ENCODE measurements around the gene SOX8.

- TF ChIP-seq EZH2 (IDR thresholded peaks at IDR 0.05; ENCODE audit: borderline replicate concordance, low read depth, low read length, poor library complexity, severe bottlenecking): no peak
- TF ChIP-seq, protein P1, sequence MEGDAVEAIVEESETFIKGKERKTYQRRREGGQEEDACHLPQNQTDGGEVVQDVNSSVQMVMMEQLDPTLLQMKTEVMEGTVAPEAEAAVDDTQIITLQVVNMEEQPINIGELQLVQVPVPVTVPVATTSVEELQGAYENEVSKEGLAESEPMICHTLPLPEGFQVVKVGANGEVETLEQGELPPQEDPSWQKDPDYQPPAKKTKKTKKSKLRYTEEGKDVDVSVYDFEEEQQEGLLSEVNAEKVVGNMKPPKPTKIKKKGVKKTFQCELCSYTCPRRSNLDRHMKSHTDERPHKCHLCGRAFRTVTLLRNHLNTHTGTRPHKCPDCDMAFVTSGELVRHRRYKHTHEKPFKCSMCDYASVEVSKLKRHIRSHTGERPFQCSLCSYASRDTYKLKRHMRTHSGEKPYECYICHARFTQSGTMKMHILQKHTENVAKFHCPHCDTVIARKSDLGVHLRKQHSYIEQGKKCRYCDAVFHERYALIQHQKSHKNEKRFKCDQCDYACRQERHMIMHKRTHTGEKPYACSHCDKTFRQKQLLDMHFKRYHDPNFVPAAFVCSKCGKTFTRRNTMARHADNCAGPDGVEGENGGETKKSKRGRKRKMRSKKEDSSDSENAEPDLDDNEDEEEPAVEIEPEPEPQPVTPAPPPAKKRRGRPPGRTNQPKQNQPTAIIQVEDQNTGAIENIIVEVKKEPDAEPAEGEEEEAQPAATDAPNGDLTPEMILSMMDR (conservative IDR thresholded peaks at IDR 0.05; ENCODE audit: low read depth, low read length): no peak
Observed at GRCh38 chr16:1036166-1036565, 54.6 kb downstream of the SOX8 start.
